WTC11 (cell line): ENCODE results near the gene PTPN12. TPM values are rescaled to one million over a fixed set of nuclear protein-coding genes. Genes with fewer than 3 reads are reported as not detected.

Experiments used
- ATAC-seq: fragments of 200-7000 bp; cut with Tn5 transposase; 2 replicates; pipeline ENCODE4 v1.10.0; 2021; ENCODE audit warnings: mild to moderate bottlenecking, moderate library complexity
- CTCF ChIA-PET: fragments of 300-600 bp; sonication (Branson Sonifier 250); formaldehyde crosslinking; loops from one replicate; lab custom pipeline; 2021; ENCODE audit warnings: antibody characterized with exemption; lab: Charles Lee
- POLR2A ChIA-PET: fragments of 350-600 bp; sonication (Branson Sonifier 250); formaldehyde crosslinking; loops from one replicate; lab custom pipeline; 2021; ENCODE audit warnings: antibody characterized with exemption; lab: Charles Lee
- DNase-seq: peaks from one replicate; pipeline ENCODE4 v3.0.0; 2021; ENCODE audit warnings: low spot score
- H3K27ac Mint-ChIP-seq: 2 replicates; pipeline ENCODE4 v1.8.0; 2021; ENCODE audit warnings: mixed read lengths
- H3K27me3 Mint-ChIP-seq: 2 replicates; pipeline ENCODE4 v1.8.0; 2021; ENCODE audit warnings: low read depth, mild to moderate bottlenecking, moderate library complexity, mixed read lengths
- H3K36me3 Mint-ChIP-seq: 2 replicates; pipeline ENCODE4 v1.8.0; 2021; ENCODE audit warnings: mixed read lengths
- H3K4me1 Mint-ChIP-seq: 2 replicates; pipeline ENCODE4 v1.8.0; 2022; ENCODE audit warnings: mixed read lengths
- H3K4me3 Mint-ChIP-seq: 2 replicates; pipeline ENCODE4 v1.8.0; 2021; ENCODE audit warnings: mild to moderate bottlenecking, moderate library complexity, mixed read lengths
- H3K9me3 Mint-ChIP-seq: 2 replicates; pipeline ENCODE4 v1.8.0; 2021; ENCODE audit warnings: mixed read lengths
- CBFB ChIP-seq: sonication (generic); formaldehyde crosslinking; IDR thresholded peaks from 2 replicates; pipeline ENCODE4 v1.8.1; 2022; ENCODE audit warnings: mild to moderate bottlenecking, low read depth, missing genetic modification reagents
- GABPB1 ChIP-seq: sonication (generic); formaldehyde crosslinking; IDR thresholded peaks from 2 replicates; pipeline ENCODE4 v1.8.1; 2023; ENCODE audit warnings: mild to moderate bottlenecking, missing genetic modification reagents
- GTF2I ChIP-seq: fragments of 250-450 bp; sonication (Bioruptor Pico); conservative IDR thresholded peaks from 2 replicates; pipeline ENCODE4 v1.4.0; 2021; ENCODE audit warnings: mild to moderate bottlenecking
- HMGXB4 ChIP-seq: sonication (generic); formaldehyde crosslinking; IDR thresholded peaks from 2 replicates; pipeline ENCODE4 v1.8.1; 2023; ENCODE audit warnings: mild to moderate bottlenecking, moderate library complexity, missing genetic modification reagents
- NR1H2 ChIP-seq: sonication (generic); formaldehyde crosslinking; IDR thresholded peaks from 2 replicates; pipeline ENCODE4 v1.9.0; 2021; ENCODE audit warnings: mild to moderate bottlenecking, moderate library complexity, missing genetic modification reagents
- PRRX2 ChIP-seq: fragments of 250-450 bp; sonication (Bioruptor Pico); IDR thresholded peaks from 2 replicates; pipeline ENCODE4 v1.8.0; 2021; ENCODE audit warnings: mild to moderate bottlenecking
- SMAD3 ChIP-seq: sonication (generic); formaldehyde crosslinking; IDR thresholded peaks from 2 replicates; pipeline ENCODE4 v1.8.0; 2022; ENCODE audit warnings: missing genetic modification reagents, mild to moderate bottlenecking, borderline replicate concordance
- SOX15 ChIP-seq: fragments of 250-450 bp; sonication (Bioruptor Pico); IDR thresholded peaks from 2 replicates; pipeline ENCODE4 v1.9.0; 2021; ENCODE audit warnings: mild to moderate bottlenecking
- SP1 ChIP-seq: sonication (generic); formaldehyde crosslinking; conservative IDR thresholded peaks from 2 replicates; pipeline ENCODE4 v1.8.1; 2022; ENCODE audit warnings: missing genetic modification reagents
- STAT6 ChIP-seq: sonication (generic); formaldehyde crosslinking; conservative IDR thresholded peaks from 2 replicates; pipeline ENCODE4 v1.8.1; 2023; ENCODE audit warnings: mild to moderate bottlenecking, low read depth, missing genetic modification reagents, moderate library complexity
- TEAD1 ChIP-seq: sonication (generic); formaldehyde crosslinking; IDR thresholded peaks from 2 replicates; pipeline ENCODE4 v1.8.0; 2022; ENCODE audit warnings: mild to moderate bottlenecking, missing genetic modification reagents
- TP53 ChIP-seq: sonication (generic); formaldehyde crosslinking; IDR thresholded peaks from 2 replicates; pipeline ENCODE4 v1.8.1; 2023; ENCODE audit warnings: mild to moderate bottlenecking, missing genetic modification reagents
- ZBTB43 ChIP-seq: sonication (generic); formaldehyde crosslinking; IDR thresholded peaks from 2 replicates; pipeline ENCODE4 v1.8.1; 2023; ENCODE audit warnings: mild to moderate bottlenecking, missing genetic modification reagents
- ZNF416 ChIP-seq: fragments of 250-450 bp; sonication (Bioruptor Pico); IDR thresholded peaks from 2 replicates; pipeline ENCODE4 v1.9.0; 2021; ENCODE audit warnings: mild to moderate bottlenecking, inconsistent platforms
- ZSCAN18 ChIP-seq: fragments of 250-450 bp; sonication (Bioruptor Pico); IDR thresholded peaks from 2 replicates; pipeline ENCODE4 v2.1.2; 2022; ENCODE audit warnings: mild to moderate bottlenecking, moderate library complexity
- total RNA-seq: library from RNA; stranded (reverse); gene quantifications from 3 replicates; pipeline ENCODE4 v1.2.3, GENCODE V29; 2021
- TF ChIP-seq, protein P1 (sequence below): sonication (generic); formaldehyde crosslinking; IDR thresholded peaks from 2 replicates; pipeline ENCODE4 v1.8.1; 2022; ENCODE audit warnings: mild to moderate bottlenecking, missing genetic modification reagents, moderate library complexity, borderline replicate concordance
- TF ChIP-seq, protein P2 (sequence below): fragments of 250-450 bp; sonication (Bioruptor Pico); IDR thresholded peaks from 2 replicates; pipeline ENCODE4 v1.9.0; 2021; ENCODE audit warnings: mild to moderate bottlenecking
- TF ChIP-seq, protein P3 (sequence below): sonication (generic); formaldehyde crosslinking; IDR thresholded peaks from 2 replicates; pipeline ENCODE4 v1.8.0; 2022; ENCODE audit warnings: mild to moderate bottlenecking, missing genetic modification reagents

The PTPN12 gene
- total RNA-seq, 1 experiment from 2014 or later, result 102 TPM

GRCh38 chr7:77655356-77655755 lies 118.3 kb downstream of the PTPN12 start:
- Mint-ChIP-seq H3K36me3 (peaks cover 24% of the 10 kb centered on the region), H3K9me3 (no peaks in the 10 kb centered on the region), H3K27ac (no peak overlapping the region), H3K4me1 (no peaks in the 10 kb centered on the region), H3K4me3 (no peak overlapping the region), H3K27me3 (no peaks in the 10 kb centered on the region)
- ChIA-PET POLR2A (no interaction called here), CTCF (no interaction called here)
- ATAC-seq, result no peak
- TF ChIP-seq PRRX2 (CRISPR knock-in tag) (no peak), ZNF416 (CRISPR knock-in tag) (no peak), TEAD1 (no peak), NR1H2 (CRISPR knock-in tag) (no peak), SOX15 (CRISPR knock-in tag) (no peak), ZBTB43 (CRISPR knock-in tag) (no peak), SMAD3 (CRISPR knock-in tag) (no peak), GABPB1 (CRISPR knock-in tag) (no peak), CBFB (no peak)
- TF ChIP-seq, protein P1, sequence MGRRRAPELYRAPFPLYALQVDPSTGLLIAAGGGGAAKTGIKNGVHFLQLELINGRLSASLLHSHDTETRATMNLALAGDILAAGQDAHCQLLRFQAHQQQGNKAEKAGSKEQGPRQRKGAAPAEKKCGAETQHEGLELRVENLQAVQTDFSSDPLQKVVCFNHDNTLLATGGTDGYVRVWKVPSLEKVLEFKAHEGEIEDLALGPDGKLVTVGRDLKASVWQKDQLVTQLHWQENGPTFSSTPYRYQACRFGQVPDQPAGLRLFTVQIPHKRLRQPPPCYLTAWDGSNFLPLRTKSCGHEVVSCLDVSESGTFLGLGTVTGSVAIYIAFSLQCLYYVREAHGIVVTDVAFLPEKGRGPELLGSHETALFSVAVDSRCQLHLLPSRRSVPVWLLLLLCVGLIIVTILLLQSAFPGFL (CRISPR knock-in tag), result no peak
- TF ChIP-seq, protein P2, sequence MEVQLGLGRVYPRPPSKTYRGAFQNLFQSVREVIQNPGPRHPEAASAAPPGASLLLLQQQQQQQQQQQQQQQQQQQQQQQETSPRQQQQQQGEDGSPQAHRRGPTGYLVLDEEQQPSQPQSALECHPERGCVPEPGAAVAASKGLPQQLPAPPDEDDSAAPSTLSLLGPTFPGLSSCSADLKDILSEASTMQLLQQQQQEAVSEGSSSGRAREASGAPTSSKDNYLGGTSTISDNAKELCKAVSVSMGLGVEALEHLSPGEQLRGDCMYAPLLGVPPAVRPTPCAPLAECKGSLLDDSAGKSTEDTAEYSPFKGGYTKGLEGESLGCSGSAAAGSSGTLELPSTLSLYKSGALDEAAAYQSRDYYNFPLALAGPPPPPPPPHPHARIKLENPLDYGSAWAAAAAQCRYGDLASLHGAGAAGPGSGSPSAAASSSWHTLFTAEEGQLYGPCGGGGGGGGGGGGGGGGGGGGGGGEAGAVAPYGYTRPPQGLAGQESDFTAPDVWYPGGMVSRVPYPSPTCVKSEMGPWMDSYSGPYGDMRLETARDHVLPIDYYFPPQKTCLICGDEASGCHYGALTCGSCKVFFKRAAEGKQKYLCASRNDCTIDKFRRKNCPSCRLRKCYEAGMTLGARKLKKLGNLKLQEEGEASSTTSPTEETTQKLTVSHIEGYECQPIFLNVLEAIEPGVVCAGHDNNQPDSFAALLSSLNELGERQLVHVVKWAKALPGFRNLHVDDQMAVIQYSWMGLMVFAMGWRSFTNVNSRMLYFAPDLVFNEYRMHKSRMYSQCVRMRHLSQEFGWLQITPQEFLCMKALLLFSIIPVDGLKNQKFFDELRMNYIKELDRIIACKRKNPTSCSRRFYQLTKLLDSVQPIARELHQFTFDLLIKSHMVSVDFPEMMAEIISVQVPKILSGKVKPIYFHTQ, result no peak
- DNase-seq, result no peak

DNA sequence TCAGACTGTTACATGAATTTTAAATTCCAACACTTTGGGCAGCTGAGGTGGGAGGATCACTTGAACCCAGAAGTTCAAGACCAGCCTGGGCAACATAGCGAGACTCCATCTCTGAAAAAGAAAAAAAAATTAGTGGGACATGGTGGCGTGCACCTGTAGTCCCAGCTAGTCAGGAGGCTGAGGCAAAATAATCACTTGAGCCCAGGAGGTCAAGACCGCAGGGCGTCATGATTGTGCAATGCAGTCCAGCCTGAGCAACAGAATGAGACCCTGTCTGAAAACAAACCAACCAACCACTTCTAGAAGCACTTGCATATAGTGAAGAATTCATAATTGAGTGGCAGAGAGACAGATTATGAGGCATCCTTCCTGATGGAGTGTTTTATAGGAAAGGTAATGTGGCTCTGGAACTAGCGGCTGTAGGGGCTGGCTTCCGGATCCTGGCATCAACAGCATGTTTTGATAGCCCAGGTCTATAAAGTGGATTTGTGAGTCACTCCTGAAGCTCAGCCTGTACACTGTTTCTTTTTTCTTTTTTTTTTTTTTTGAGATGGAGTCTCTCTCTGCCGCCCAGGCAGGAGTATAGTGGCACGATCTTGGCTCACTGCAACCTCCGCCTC lies 118.9 kb downstream of the PTPN12 start:
- ChIA-PET POLR2A (no interaction called here), CTCF (no interaction called here)
- TF ChIP-seq TP53 (CRISPR knock-in tag) (no peak), SMAD3 (CRISPR knock-in tag) (no peak), NR1H2 (CRISPR knock-in tag) (no peak), HMGXB4 (no peak), GTF2I (CRISPR knock-in tag) (no peak), SP1 (CRISPR knock-in tag) (no peak), ZSCAN18 (CRISPR knock-in tag) (no peak), STAT6 (CRISPR knock-in tag) (no peak)
- TF ChIP-seq, protein P3, sequence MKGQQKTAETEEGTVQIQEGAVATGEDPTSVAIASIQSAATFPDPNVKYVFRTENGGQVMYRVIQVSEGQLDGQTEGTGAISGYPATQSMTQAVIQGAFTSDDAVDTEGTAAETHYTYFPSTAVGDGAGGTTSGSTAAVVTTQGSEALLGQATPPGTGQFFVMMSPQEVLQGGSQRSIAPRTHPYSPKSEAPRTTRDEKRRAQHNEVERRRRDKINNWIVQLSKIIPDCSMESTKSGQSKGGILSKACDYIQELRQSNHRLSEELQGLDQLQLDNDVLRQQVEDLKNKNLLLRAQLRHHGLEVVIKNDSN (CRISPR knock-in tag), result no peak
- Mint-ChIP-seq H3K9me3 (no peaks in the 10 kb centered on the region), H3K4me1 (no peaks in the 10 kb centered on the region), H3K27me3 (no peaks in the 10 kb centered on the region), H3K27ac (no peak overlapping the region), H3K36me3 (peaks cover 24% of the 10 kb centered on the region), H3K4me3 (no peak overlapping the region)
- no peak for ATAC-seq
- no peak for DNase-seq
